Smooth muscle cell (in vitro differentiated cells): ENCODE measurements around the gene HECTD4. TPM values are rescaled to one million over a fixed set of nuclear protein-coding genes. Genes with fewer than 3 reads are reported as not detected.

Experiments
- DNase-seq: peaks from one replicate; lab custom pipeline; 2025; ENCODE audit not compliant: unreplicated experiment; lab: John Stamatoyannopoulos, UW
- H2AFZ ChIP-seq: fragments of 200-600 bp; sonication (generic); 2 replicates; pipeline ENCODE4 v1.6.0; 2016; ENCODE audit warnings: antibody characterized with exemption, low read depth, mild to moderate bottlenecking
- H3F3A ChIP-seq: fragments of 200-600 bp; sonication (generic); 2 replicates; pipeline ENCODE4 v1.6.0; 2017; ENCODE audit warnings: antibody characterized with exemption, low read depth
- H3K27ac ChIP-seq: fragments of 200-600 bp; sonication (generic); 2 replicates; pipeline ENCODE4 v1.5.1; 2016; ENCODE audit warnings: low read depth, mild to moderate bottlenecking
- H3K27me3 ChIP-seq: fragments of 200-600 bp; sonication (generic); 2 replicates; pipeline ENCODE4 v1.6.1; 2016; ENCODE audit warnings: low read depth, mild to moderate bottlenecking
- H3K36me3 ChIP-seq: fragments of 200-600 bp; sonication (generic); 2 replicates; pipeline ENCODE4 v1.5.1; 2016; ENCODE audit warnings: low read depth
- H3K4me1 ChIP-seq: fragments of 200-600 bp; sonication (generic); 2 replicates; pipeline ENCODE4 v1.5.1; 2016; ENCODE audit warnings: low read depth
- H3K4me2 ChIP-seq: fragments of 200-600 bp; sonication (generic); 2 replicates; pipeline ENCODE4 v1.6.0; 2016; ENCODE audit warnings: mild to moderate bottlenecking
- H3K4me3 ChIP-seq: fragments of 200-600 bp; sonication (generic); 2 replicates; pipeline ENCODE4 v1.5.1; 2016; ENCODE audit warnings: mild to moderate bottlenecking
- H3K79me2 ChIP-seq: fragments of 200-600 bp; sonication (generic); 2 replicates; pipeline ENCODE4 v1.6.0; 2016; ENCODE audit warnings: low read depth, mild to moderate bottlenecking
- H3K9ac ChIP-seq: fragments of 200-600 bp; sonication (generic); 2 replicates; pipeline ENCODE4 v1.6.0; 2016; ENCODE audit warnings: low read depth
- H3K9me3 ChIP-seq: fragments of 200-600 bp; sonication (generic); replicated peaks from 2 replicates; pipeline ENCODE4 v1.5.1; 2016; ENCODE audit warnings: low read depth
- H4K20me1 ChIP-seq: fragments of 200-600 bp; sonication (generic); 2 replicates; pipeline ENCODE4 v1.6.0; 2016; ENCODE audit warnings: low read depth
- WGBS: methylation state at CpG from one replicate; pipeline ENCODE4 v1.1.7; 2016; ENCODE audit warnings: low lambda C conversion rate; 5-methylcytosine and 5-hydroxymethylcytosine counted together
- polyA plus RNA-seq: library from polyadenylated mRNA; unstranded; fragments of >200 nt; fragmentation: Nextera tagmentation; extraction: Ambion mirVana; gene quantifications from 2 replicates; pipeline ENCODE4 v1.2.1, GENCODE V29; 2016
- total RNA-seq: library from RNA; depleted of rRNA; stranded (reverse); fragments of >200 nt; gene quantifications from 2 replicates; pipeline ENCODE4 v1.2.3, GENCODE V29; 2014
- TF ChIP-seq, protein P1 (sequence below): fragments of 200-600 bp; sonication (generic); IDR thresholded peaks from 2 replicates; pipeline ENCODE4 v1.5.1; 2017; ENCODE audit warnings: borderline replicate concordance, mild to moderate bottlenecking, antibody characterized with exemption; ENCODE audit not compliant: insufficient read depth, poor library complexity, severe bottlenecking

HECTD4 gene
- total and polyA plus RNA-seq, 2 experiments from 2014 or later: 6.6 to 16.9 TPM

- H2AFZ ChIP-seq: no peak overlapping the region
- TF ChIP-seq, protein P1, sequence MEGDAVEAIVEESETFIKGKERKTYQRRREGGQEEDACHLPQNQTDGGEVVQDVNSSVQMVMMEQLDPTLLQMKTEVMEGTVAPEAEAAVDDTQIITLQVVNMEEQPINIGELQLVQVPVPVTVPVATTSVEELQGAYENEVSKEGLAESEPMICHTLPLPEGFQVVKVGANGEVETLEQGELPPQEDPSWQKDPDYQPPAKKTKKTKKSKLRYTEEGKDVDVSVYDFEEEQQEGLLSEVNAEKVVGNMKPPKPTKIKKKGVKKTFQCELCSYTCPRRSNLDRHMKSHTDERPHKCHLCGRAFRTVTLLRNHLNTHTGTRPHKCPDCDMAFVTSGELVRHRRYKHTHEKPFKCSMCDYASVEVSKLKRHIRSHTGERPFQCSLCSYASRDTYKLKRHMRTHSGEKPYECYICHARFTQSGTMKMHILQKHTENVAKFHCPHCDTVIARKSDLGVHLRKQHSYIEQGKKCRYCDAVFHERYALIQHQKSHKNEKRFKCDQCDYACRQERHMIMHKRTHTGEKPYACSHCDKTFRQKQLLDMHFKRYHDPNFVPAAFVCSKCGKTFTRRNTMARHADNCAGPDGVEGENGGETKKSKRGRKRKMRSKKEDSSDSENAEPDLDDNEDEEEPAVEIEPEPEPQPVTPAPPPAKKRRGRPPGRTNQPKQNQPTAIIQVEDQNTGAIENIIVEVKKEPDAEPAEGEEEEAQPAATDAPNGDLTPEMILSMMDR: no peak
- DNase-seq: no peak
- H3K27ac ChIP-seq: no peak overlapping the region
- H3K79me2 ChIP-seq: no peaks in the 10 kb centered on the region
- H3K4me2 ChIP-seq: no peak overlapping the region
- H3F3A ChIP-seq: no peaks in the 10 kb centered on the region
- no peaks in the 10 kb centered on the region for H3K27me3 ChIP-seq
- H4K20me1 ChIP-seq: no peaks in the 10 kb centered on the region
- 96% methylated on average over 5 of the region's 5 CpGs for WGBS
- H3K9me3 ChIP-seq: no peaks in the 10 kb centered on the region
- H3K4me1 ChIP-seq: peaks cover 7% of the 10 kb centered on the region
- no peak overlapping the region for H3K4me3 ChIP-seq
- no peaks in the 10 kb centered on the region for H3K36me3 ChIP-seq
- no peak overlapping the region for H3K9ac ChIP-seq
These were observed 191.8 kb downstream of the HECTD4 start for GRCh38 chr12:112190231-112191025.

- H3K4me3 ChIP-seq: no peak overlapping the region
- no peaks in the 10 kb centered on the region for H3K27me3 ChIP-seq
- H3K9ac ChIP-seq: no peak overlapping the region
- no peak overlapping the region for H3K4me2 ChIP-seq
- 73% methylated on average over 9 of the region's 9 CpGs for WGBS
- TF ChIP-seq, protein P1: no peak
- no peak overlapping the region for H3K27ac ChIP-seq
- no peaks in the 10 kb centered on the region for H3K9me3 ChIP-seq
- peaks cover 7% of the 10 kb centered on the region for H3K4me1 ChIP-seq
- no peaks in the 10 kb centered on the region for H3F3A ChIP-seq
- no peak for DNase-seq
- H3K36me3 ChIP-seq: no peaks in the 10 kb centered on the region
- H4K20me1 ChIP-seq: peaks cover 6% of the 10 kb centered on the region
- no peak overlapping the region for H2AFZ ChIP-seq
- no peaks in the 10 kb centered on the region for H3K79me2 ChIP-seq
These were observed 194.0 kb downstream of the HECTD4 start for GRCh38 chr12:112188130-112188830.

DNA sequence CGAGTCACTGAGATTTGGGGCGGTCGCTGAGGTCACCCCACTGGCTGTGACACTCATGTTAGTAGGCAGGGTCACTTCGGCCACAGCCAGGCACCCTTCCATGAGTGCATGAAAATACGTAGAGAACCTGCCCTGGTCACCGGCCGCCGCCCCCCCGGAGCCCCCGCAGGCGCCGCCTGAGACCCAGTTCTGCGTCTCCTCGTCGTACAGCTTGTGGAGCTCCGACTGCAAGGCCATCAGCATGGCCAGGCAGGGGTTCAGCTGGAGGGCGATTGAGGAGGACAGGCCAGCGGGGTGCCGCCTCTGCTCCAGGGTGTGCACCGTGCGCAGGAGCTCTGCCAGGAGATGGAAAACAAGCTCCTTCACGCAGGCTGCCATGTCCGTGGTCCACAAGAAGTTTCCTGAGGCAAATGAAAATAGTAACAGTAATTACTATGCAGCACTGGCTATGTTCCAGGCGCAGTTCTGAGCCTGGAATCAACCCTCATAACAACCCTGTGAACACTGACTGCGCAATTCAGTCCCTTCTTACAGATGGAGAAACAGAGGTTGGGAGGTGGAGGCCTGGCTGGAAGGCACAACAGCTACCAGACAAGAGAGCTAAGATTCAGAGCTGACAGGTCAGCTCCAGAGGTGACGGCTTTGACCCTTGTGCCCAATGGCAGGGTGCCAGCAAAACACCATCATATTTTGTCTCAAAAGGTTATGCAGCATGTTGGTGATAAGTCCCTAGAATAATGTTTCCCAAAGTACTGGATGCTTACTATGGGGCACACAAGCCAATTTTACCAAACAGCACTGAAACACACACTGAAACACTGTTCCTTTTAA, 196.9 kb downstream of the HECTD4 start:
- Histone ChIP-seq H4K20me1 (peaks cover 6% of the 10 kb centered on the region), H2AFZ (no peak overlapping the region), H3K36me3 (no peaks in the 10 kb centered on the region), H3K9me3 (no peaks in the 10 kb centered on the region), H3K27ac (no peak overlapping the region), H3K79me2 (no peaks in the 10 kb centered on the region), H3K4me1 (no peaks in the 10 kb centered on the region), H3F3A (no peaks in the 10 kb centered on the region), H3K4me3 (no peak overlapping the region), H3K27me3 (no peaks in the 10 kb centered on the region), H3K4me2 (no peak overlapping the region), H3K9ac (no peak overlapping the region)
- TF ChIP-seq, protein P1: no peak
- 98% methylated on average over 26 of the region's 26 CpGs for WGBS
- no peak for DNase-seq
